Measurements from ENCODE around the gene SARDH. TPM values are rescaled to one million over a fixed set of nuclear protein-coding genes. Genes with fewer than 3 reads are reported as not detected.

SARDH gene
- total RNA-seq, 1 donor: 0.18 TPM

DNA sequence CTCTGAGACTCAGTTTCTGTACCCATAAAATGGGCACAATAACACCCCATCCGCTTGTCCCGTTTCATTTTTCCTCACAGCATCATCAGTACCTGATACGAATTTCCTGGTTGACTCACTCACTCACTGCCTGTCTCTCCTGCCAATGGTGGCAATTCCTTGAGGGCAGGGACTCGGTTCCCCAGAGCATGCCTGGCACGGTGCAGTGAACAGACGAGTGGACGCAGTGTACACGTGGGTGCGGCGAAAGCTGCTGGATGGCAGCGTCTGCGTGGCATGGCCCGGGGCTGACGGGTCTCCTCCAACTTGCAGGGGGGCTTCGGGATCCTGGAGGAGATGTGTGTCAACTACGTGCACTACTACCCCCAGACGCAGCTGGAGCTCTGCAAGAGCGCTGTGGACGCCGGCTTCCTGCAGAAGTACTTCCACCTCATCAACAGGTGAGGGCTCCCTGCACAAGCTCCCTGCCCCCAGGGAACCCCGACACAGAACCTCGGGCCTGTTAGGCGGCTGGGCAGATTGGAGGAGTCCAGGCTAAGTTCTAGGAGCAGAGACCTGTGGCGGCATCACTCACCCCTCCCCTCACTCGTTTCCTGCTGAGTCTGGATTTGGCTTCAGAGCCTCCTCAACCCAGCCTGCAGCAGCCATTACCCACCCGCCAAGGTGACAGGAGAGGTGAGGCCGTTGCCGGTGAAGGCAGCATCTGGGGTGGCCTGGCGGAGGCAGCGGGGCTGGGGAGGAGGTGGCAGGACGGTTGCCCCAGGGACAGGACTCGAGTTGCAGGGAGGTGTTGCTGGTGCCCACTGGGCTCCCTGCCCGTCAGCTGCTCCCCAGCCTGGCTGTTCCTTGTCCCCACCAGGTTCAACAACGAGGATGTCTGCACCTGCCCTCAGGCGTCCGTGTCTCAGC is 81.7 kb downstream of the SARDH start:
- no peak for DNase-seq (ENCODE audit: low read depth)
- H3K4me3 ChIP-seq (ENCODE audit: low read depth, low read length): no peak overlapping the region
- TF ChIP-seq, protein P1, sequence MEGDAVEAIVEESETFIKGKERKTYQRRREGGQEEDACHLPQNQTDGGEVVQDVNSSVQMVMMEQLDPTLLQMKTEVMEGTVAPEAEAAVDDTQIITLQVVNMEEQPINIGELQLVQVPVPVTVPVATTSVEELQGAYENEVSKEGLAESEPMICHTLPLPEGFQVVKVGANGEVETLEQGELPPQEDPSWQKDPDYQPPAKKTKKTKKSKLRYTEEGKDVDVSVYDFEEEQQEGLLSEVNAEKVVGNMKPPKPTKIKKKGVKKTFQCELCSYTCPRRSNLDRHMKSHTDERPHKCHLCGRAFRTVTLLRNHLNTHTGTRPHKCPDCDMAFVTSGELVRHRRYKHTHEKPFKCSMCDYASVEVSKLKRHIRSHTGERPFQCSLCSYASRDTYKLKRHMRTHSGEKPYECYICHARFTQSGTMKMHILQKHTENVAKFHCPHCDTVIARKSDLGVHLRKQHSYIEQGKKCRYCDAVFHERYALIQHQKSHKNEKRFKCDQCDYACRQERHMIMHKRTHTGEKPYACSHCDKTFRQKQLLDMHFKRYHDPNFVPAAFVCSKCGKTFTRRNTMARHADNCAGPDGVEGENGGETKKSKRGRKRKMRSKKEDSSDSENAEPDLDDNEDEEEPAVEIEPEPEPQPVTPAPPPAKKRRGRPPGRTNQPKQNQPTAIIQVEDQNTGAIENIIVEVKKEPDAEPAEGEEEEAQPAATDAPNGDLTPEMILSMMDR (IDR thresholded peaks at IDR 0.05; ENCODE audit: insufficient read depth, low read length): no peak

- TF ChIP-seq, protein P1 (IDR thresholded peaks at IDR 0.05; ENCODE audit: insufficient read depth, low read length): no peak
- DNase-seq (ENCODE audit: low read depth): no peak
- no peak overlapping the region for H3K4me3 ChIP-seq (ENCODE audit: low read depth, low read length)
Measured at GRCh38 chr9:133655701-133656100, 82.5 kb downstream of the SARDH start.

- TF ChIP-seq, protein P1 (IDR thresholded peaks at IDR 0.05; ENCODE audit: insufficient read depth, low read length): no peak
- no peak for DNase-seq (ENCODE audit: low read depth)
- no peak overlapping the region for H3K4me3 ChIP-seq (ENCODE audit: low read depth, low read length)
Measured at GRCh38 chr9:133654736-133655657, 83.2 kb downstream of the SARDH start.

- no peak for DNase-seq (ENCODE audit: low read depth)
- TF ChIP-seq, protein P1 (IDR thresholded peaks at IDR 0.05; ENCODE audit: insufficient read depth, low read length): no peak
- no peak overlapping the region for H3K4me3 ChIP-seq (ENCODE audit: low read depth, low read length)
Measured at GRCh38 chr9:133653638-133654037, 84.5 kb downstream of the SARDH start.

DNA sequence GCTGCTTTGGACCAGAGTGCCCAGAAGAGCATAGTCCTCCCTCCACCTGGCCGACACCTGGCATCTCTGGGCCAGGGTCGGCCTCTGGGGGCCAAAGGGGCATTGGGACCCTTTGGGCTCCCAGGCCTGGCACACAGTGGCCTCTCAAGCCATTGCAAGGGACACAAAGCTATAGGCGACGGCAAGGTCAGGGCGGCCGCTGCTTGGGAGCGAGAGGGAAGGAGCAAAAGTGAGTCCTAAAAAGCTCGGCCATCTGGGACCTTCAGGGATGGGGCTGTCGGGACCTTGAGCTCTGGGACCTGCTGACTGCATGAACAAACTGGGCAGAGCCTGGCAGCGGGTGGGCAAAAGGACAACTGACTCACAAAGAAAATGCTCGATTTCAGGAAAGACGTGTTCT is 88.1 kb downstream of the SARDH start:
- H3K4me3 ChIP-seq (ENCODE audit: low read depth, low read length): no peak overlapping the region
- DNase-seq (ENCODE audit: low read depth): no peak
- TF ChIP-seq, protein P1 (IDR thresholded peaks at IDR 0.05; ENCODE audit: insufficient read depth, low read length): no peak

DNA sequence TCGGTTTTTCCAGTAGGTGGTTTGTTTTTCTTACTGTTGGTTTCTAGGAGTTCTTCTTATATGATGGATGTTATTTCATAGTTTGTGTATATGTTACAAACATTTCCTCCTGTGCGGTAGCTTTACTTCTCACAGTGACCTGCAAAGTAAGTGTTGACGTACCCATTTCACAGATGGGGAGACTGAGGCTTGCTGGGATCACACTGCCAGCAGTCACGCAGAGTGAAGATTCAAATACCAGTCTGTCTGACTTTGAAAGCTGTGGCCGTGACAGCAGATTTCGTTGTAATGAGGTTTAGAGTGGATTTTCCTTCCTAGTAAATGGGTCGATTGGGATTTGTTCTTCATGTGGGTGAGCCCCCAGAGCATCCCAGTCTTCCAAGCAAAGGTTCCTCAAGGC is 89.0 kb downstream of the SARDH start:
- TF ChIP-seq, protein P1 (IDR thresholded peaks at IDR 0.05; ENCODE audit: insufficient read depth, low read length): no peak

More for the DNA sequence above, 89.0 kb downstream of the SARDH start:
- H3K4me3 ChIP-seq (ENCODE audit: low read depth, low read length): no peak overlapping the region
- no peak for DNase-seq (ENCODE audit: low read depth)
